H1 (cell line): ENCODE data around the gene ALPI. TPM values are rescaled to one million over a fixed set of nuclear protein-coding genes. Genes with fewer than 3 reads are reported as not detected.

Experiments
- CTCF ChIA-PET: fragments of 300-600 bp; sonication (Branson Sonifier 250); formaldehyde crosslinking; loops from one replicate; lab custom pipeline; 2021; ENCODE audit not compliant: partially characterized antibody; lab: Charles Lee
- POLR2A ChIA-PET: fragments of 300-600 bp; sonication (Branson Sonifier 250); formaldehyde crosslinking; loops from one replicate; lab custom pipeline; 2021; ENCODE audit warnings: inconsistent platforms; ENCODE audit not compliant: partially characterized antibody; lab: Charles Lee
- DNase-seq, 2 experiments: peaks; one replicate each; pipeline versions ENCODE4 v3.0.0 to v3.0.0-alpha.2; 2010 to 2022; ENCODE audit warnings: low spot score in 2 of 2, low read depth in 1 of 2, mixed read lengths in 1 of 2
- FAIRE-seq: peaks from 2 replicates; lab custom pipeline; 2011; peaks lifted over from hg19 to GRCh38; lab: Jason Lieb, UNC
- H2AFZ ChIP-seq: 2 replicates; pipeline ENCODE4 v1.8.1; 2012; ENCODE audit warnings: low read length, inconsistent platforms
- H2AK5ac ChIP-seq: 2 replicates; pipeline ENCODE4 v1.6.1; 2013; ENCODE audit warnings: low read depth, low read length
- H2BK120ac ChIP-seq: replicated peaks from 2 replicates; pipeline ENCODE3; 2013; ENCODE audit warnings: low read depth, low read length, inconsistent platforms
- H2BK12ac ChIP-seq: 2 replicates; pipeline ENCODE4 v1.6.1; 2013; ENCODE audit warnings: low read depth, low read length
- H2BK15ac ChIP-seq: 2 replicates; pipeline ENCODE4 v1.6.1; 2013; ENCODE audit warnings: low read length
- H2BK20ac ChIP-seq: 2 replicates; pipeline ENCODE4 v1.6.1; 2013; ENCODE audit warnings: low read length
- H2BK5ac ChIP-seq: 2 replicates; pipeline ENCODE4 v1.6.1; 2013; ENCODE audit warnings: low read depth, low read length
- H3K14ac ChIP-seq: 2 replicates; pipeline ENCODE4 v1.6.1; 2013; ENCODE audit warnings: inconsistent platforms; ENCODE audit not compliant: insufficient read length
- H3K18ac ChIP-seq: 2 replicates; pipeline ENCODE4 v1.6.1; 2013; ENCODE audit warnings: low read length; ENCODE audit errors: extremely low read depth
- H3K23ac ChIP-seq: 2 replicates; pipeline ENCODE4 v1.6.1; 2013; ENCODE audit warnings: inconsistent platforms; ENCODE audit not compliant: insufficient read length
- H3K23me2 ChIP-seq: 2 replicates; pipeline ENCODE4 v1.6.1; 2013; ENCODE audit warnings: low read depth, low read length
- H3K27ac ChIP-seq: 2 replicates; pipeline ENCODE4 v1.6.1; 2011; ENCODE audit warnings: low read depth, low read length, inconsistent platforms
- H3K27me3 ChIP-seq, 4 experiments: replicated peaks in 1 of 4; 1 replicate in 1 of 4; 2 replicates in 3 of 4; pipeline versions ENCODE4 v1.6.1 to v1.8.1; 2011 to 2013; ENCODE audit warnings: low read length in 3 of 4, mild to moderate bottlenecking in 3 of 4, inconsistent platforms in 2 of 4, mixed read lengths in 2 of 4, moderate library complexity in 1 of 4; ENCODE audit not compliant: control insufficient read depth in 3 of 4, insufficient read depth in 3 of 4; ENCODE audit errors: extremely low read depth in 1 of 4
- H3K36me3 ChIP-seq, 4 experiments: 2 replicates each; pipeline versions ENCODE4 v1.6.1 to v1.8.1; 2011 to 2013; ENCODE audit warnings: mild to moderate bottlenecking in 4 of 4, low read length in 3 of 4, moderate library complexity in 2 of 4, control low read depth in 1 of 4, inconsistent platforms in 1 of 4; ENCODE audit not compliant: insufficient read depth in 4 of 4, control insufficient read depth in 2 of 4
- H3K4ac ChIP-seq: replicated peaks from 2 replicates; pipeline ENCODE3; 2013; ENCODE audit warnings: low read length, low read depth, mixed read lengths, inconsistent platforms; ENCODE audit not compliant: insufficient read length
- H3K4me1 ChIP-seq, 4 experiments: replicated peaks in 1 of 4; 1 replicate in 1 of 4; 2 replicates in 3 of 4; pipeline versions ENCODE4 v1.6.1 to v1.8.1; 2011 to 2013; ENCODE audit warnings: low read length in 3 of 4, inconsistent platforms in 2 of 4, mixed read lengths in 1 of 4; ENCODE audit not compliant: insufficient read depth in 4 of 4, control insufficient read depth in 3 of 4
- H3K4me2 ChIP-seq, 2 experiments: 2 replicates each; pipeline versions ENCODE4 v1.6.1 to v1.8.1; 2011 to 2013; ENCODE audit warnings: low read depth in 2 of 2, low read length in 2 of 2, control low read depth in 1 of 2, inconsistent platforms in 1 of 2, mild to moderate bottlenecking in 1 of 2; ENCODE audit not compliant: insufficient read depth in 1 of 2
- H3K4me3 ChIP-seq, 4 experiments: fragments of 200-600, 300-600 bp in 1 of 4; sonication (generic), shearing (Covaris generic), sonication (Bioruptor Twin) in 1 of 4; 2 replicates each; pipeline versions ENCODE4 v1.5.1 to v1.8.1; 2011 to 2016; ENCODE audit warnings: low read length in 4 of 4, low read depth in 3 of 4, control low read depth in 2 of 4, inconsistent platforms in 2 of 4, mild to moderate bottlenecking in 2 of 4, mixed read lengths in 1 of 4, moderate library complexity in 1 of 4; ENCODE audit not compliant: insufficient read depth in 2 of 4; ENCODE audit errors: extremely low read depth in 1 of 4
- H3K56ac ChIP-seq: replicated peaks from 2 replicates; pipeline ENCODE3; 2013; ENCODE audit warnings: low read depth, mild to moderate bottlenecking, mixed read lengths, low read length, inconsistent platforms; ENCODE audit not compliant: insufficient read length
- H3K79me1 ChIP-seq: 2 replicates; pipeline ENCODE4 v1.6.1; 2013; ENCODE audit warnings: low read depth, low read length, control low read depth
- H3K79me2 ChIP-seq, 2 experiments: 2 replicates each; pipeline versions ENCODE4 v1.6.1 to v1.8.1; 2012 to 2013; ENCODE audit warnings: low read length in 2 of 2, mild to moderate bottlenecking in 2 of 2, inconsistent platforms in 1 of 2; ENCODE audit not compliant: insufficient read depth in 2 of 2, control insufficient read depth in 1 of 2
- H3K9ac ChIP-seq, 4 experiments: replicated peaks in 1 of 4; 1 replicate in 1 of 4; 2 replicates in 3 of 4; pipeline versions ENCODE4 v1.6.1 to v1.8.1; 2011 to 2013; ENCODE audit warnings: low read depth in 3 of 4, low read length in 3 of 4, control low read depth in 2 of 4, mild to moderate bottlenecking in 2 of 4, moderate library complexity in 2 of 4, inconsistent platforms in 1 of 4; ENCODE audit errors: extremely low read depth in 1 of 4
- H3K9me3 ChIP-seq, 2 experiments: 2 replicates each; pipeline versions ENCODE4 v1.6.1 to v1.8.1; 2012 to 2013; ENCODE audit warnings: mild to moderate bottlenecking in 2 of 2, moderate library complexity in 2 of 2, control low read depth in 1 of 2, inconsistent platforms in 1 of 2, low read depth in 1 of 2, low read length in 1 of 2, mixed read lengths in 1 of 2; ENCODE audit not compliant: insufficient read depth in 2 of 2
- H4K20me1 ChIP-seq, 2 experiments: replicated peaks in 1 of 2; 2 replicates each; pipeline versions ENCODE3 to v1.8.1; 2011 to 2013; ENCODE audit warnings: inconsistent platforms in 2 of 2, low read length in 2 of 2, mild to moderate bottlenecking in 1 of 2; ENCODE audit not compliant: insufficient read depth in 2 of 2, control insufficient read depth in 1 of 2
- H4K5ac ChIP-seq: 2 replicates; pipeline ENCODE4 v1.6.1; 2013; ENCODE audit warnings: low read length, low read depth, mixed read lengths, inconsistent platforms; ENCODE audit not compliant: insufficient read length
- H4K8ac ChIP-seq: 2 replicates; pipeline ENCODE4 v1.8.0; 2013; ENCODE audit warnings: mild to moderate bottlenecking, moderate library complexity, low read length, inconsistent platforms; ENCODE audit not compliant: insufficient read depth; ENCODE audit errors: extremely low read depth
- H4K91ac ChIP-seq: replicated peaks from 2 replicates; pipeline ENCODE3; 2013; ENCODE audit warnings: low read length, mixed read lengths, inconsistent platforms; ENCODE audit not compliant: insufficient read length
- ASH2L ChIP-seq: fragments of 200-600, 300-600 bp; sonication (generic); IDR thresholded peaks from one replicate; pipeline ENCODE4 v1.7.1; 2017; ENCODE audit warnings: low read length
- CBX5 ChIP-seq: fragments of 300-800, 300-1000 bp; sonication (generic); IDR thresholded peaks from 2 replicates; pipeline ENCODE4 v1.7.1; 2016; ENCODE audit warnings: antibody characterized with exemption, low read length, low read depth
- CTCF ChIP-seq, 3 experiments: IDR thresholded peaks; 1 replicate in 2 of 3; 2 replicates in 1 of 3; pipeline versions ENCODE4 v1.5.1 to v1.6.1; 2011; ENCODE audit warnings: low read length in 3 of 3, mild to moderate bottlenecking in 3 of 3, inconsistent platforms in 2 of 3, low read depth in 1 of 3, moderate library complexity in 1 of 3; ENCODE audit not compliant: insufficient read depth in 1 of 3; ENCODE audit errors: control extremely low read depth in 1 of 3
- POLR2AphosphoS5 ChIP-seq: IDR thresholded peaks from 2 replicates; pipeline ENCODE4 v1.6.1; 2011; ENCODE audit warnings: low read depth, low read length
- RNF2 ChIP-seq: fragments of 200-900, 300-1000 bp; sonication (generic); IDR thresholded peaks from 2 replicates; pipeline ENCODE4 v1.7.1; 2016; ENCODE audit warnings: borderline replicate concordance, low read depth, mild to moderate bottlenecking, antibody characterized with exemption, low read length; ENCODE audit not compliant: poor library complexity, severe bottlenecking; ENCODE audit errors: missing control alignments
- SP4 ChIP-seq: IDR thresholded peaks from 2 replicates; pipeline ENCODE4 v1.6.1; 2012; ENCODE audit warnings: low read length, inconsistent platforms
- SUZ12 ChIP-seq: fragments of 200-600 bp; sonication (generic); IDR thresholded peaks from 2 replicates; pipeline ENCODE4 v1.6.1; 2012; ENCODE audit warnings: mild to moderate bottlenecking, inconsistent platforms, low read length, moderate library complexity, mixed read lengths
- WGBS, 2 experiments: shearing (Covaris generic) in 1 of 2; methylation state at CpG; one replicate each; pipeline versions ENCODE4 v1.1.6 to v1.1.7; 2013 to 2015; ENCODE audit warnings: low lambda C conversion rate in 2 of 2, mixed read lengths in 2 of 2, inconsistent platforms in 1 of 2, low coverage in 1 of 2, missing lambda C conversion rate in 1 of 2; ENCODE audit not compliant: insufficient replicate concordance in 2 of 2, insufficient coverage in 1 of 2, insufficient read length in 1 of 2; ENCODE audit errors: extremely low coverage in 1 of 2, missing lambda C conversion rate in 1 of 2; 5-methylcytosine and 5-hydroxymethylcytosine counted together
- polyA plus RNA-seq, 7 experiments: library from polyadenylated mRNA; depleted of rRNA in 3 of 7; stranded (reverse) in 5 of 7; unstranded in 2 of 7; fragments of >200 nt in 5 of 7; fragments of 200-250 nt in 2 of 7; gene quantifications; 1 replicate in 5 of 7; 2 replicates in 1 of 7; 4 replicates in 1 of 7; pipeline versions ENCODE4 v1.2.1 to v1.2.3, GENCODE V29; 2011 to 2013; ENCODE audit warnings: missing spikeins in 2 of 7, mixed read lengths in 2 of 7
- total RNA-seq: library from RNA; stranded (reverse); fragmentation: NEBNext Ultra II Directional; extraction: Animal tissue kit (Norgen Biotek cat#: 25700); gene quantifications from 2 replicates; pipeline ENCODE4 v1.2.1, GENCODE V29; 2021

Gene ALPI
- total and polyA plus RNA-seq, 2 of the 8 experiments (the other 6 are each of a cell fraction or from before 2014, with no cell fraction given) = not detected

- H4K5ac ChIP-seq = no peak overlapping the region
- DNase-seq = no peak
- no peak overlapping the region for H2BK15ac ChIP-seq
- H3K4me1 ChIP-seq = peaks cover 0 to 34% (median 20%) of the 10 kb centered on the region in 4 experiments; a peak in 6 of 7 replicates
- H2AFZ ChIP-seq = no peak overlapping the region
- H3K27me3 ChIP-seq = peaks cover 35 to 57% (median 48%) of the 10 kb centered on the region in 4 experiments
- H3K4ac ChIP-seq = no peak overlapping the region
- CTCF ChIA-PET = interaction anchor here (0.8 to 4.5 kb wide), 12 partner anchors 8 to 585 kb away, joined by 3 to 17 read pairs (median 3); partner anchors contain the start of gene PRSS56
- H3K27ac ChIP-seq = no peak overlapping the region
- no peak overlapping the region for H2BK12ac ChIP-seq
- no peaks in the 10 kb centered on the region for H3K79me1 ChIP-seq
- POLR2A ChIA-PET = no interaction called here
- H3K36me3 ChIP-seq = peaks cover 0 to 11% (median 0%) of the 10 kb centered on the region in 4 experiments; a peak in 1 of 8 replicates
- peak overlapping the region; percentile 56 to 79; a peak in 2 of 4 replicates for H3K4me2 ChIP-seq
- no peak overlapping the region for H2BK120ac ChIP-seq
- FAIRE-seq = no peak
- no peak overlapping the region; the same call in 1 of the 2 replicates for H4K8ac ChIP-seq
- no peak overlapping the region for H3K18ac ChIP-seq
- peak overlapping the region in 3 of 4 experiments; percentile 31 to 62 (median 43); a peak in 4 of 8 replicates for H3K4me3 ChIP-seq
- peaks cover 12% of the 10 kb centered on the region; the same call in 1 of the 2 replicates for H3K23me2 ChIP-seq
- H3K23ac ChIP-seq = no peak overlapping the region
- TF ChIP-seq CTCF (IDR thresholded peaks at IDR 0.05; ENCODE audit: control extremely low read depth in 1 of 3, insufficient read depth in 1 of 3, low read depth in 1 of 3, low read length in 3 of 3) (no peak), SUZ12 (no peak), RNF2 (no peak), SP4 (no peak), CBX5 (no peak), POLR2AphosphoS5 (no peak), ASH2L (no peak)
- no peak overlapping the region for H3K9ac ChIP-seq
- H2BK5ac ChIP-seq = no peak overlapping the region
- H3K14ac ChIP-seq = no peak overlapping the region
- 0 out of 2 replicates have a peak overlapping the region, but pooled peaks have one; percentile 27 for H2BK20ac ChIP-seq
- no peak overlapping the region for H4K91ac ChIP-seq
- peaks cover 4 to 13% of the 10 kb centered on the region in 2 experiments for H4K20me1 ChIP-seq
- 86% methylated on average over 12 of the region's 12 CpGs; no CpG with 5 or more reads in 1 of the 2 experiments for WGBS, 2 experiments
- H3K9me3 ChIP-seq = no peaks in the 10 kb centered on the region; a peak in 1 of 4 replicates
- no peaks in the 10 kb centered on the region for H3K79me2 ChIP-seq
- no peak overlapping the region for H3K56ac ChIP-seq
- no peak overlapping the region for H2AK5ac ChIP-seq
These were observed 28.8 kb downstream of the ALPI start for GRCh38 chr2:232484628-232485347.
